IMR-90 (cell line): ENCODE results near the gene JADE2. TPM values are rescaled to one million over a fixed set of nuclear protein-coding genes. Genes with fewer than 3 reads are reported as not detected.

ENCODE experiments used
- ATAC-seq: fragments of 200-7000 bp; cut with Tn5 transposase; 2 replicates; pipeline ENCODE4 v1.9.1; 2020; ENCODE audit warnings: low read depth, mild to moderate bottlenecking, moderate library complexity
- BruUV-seq: library from RNA; stranded (reverse); fragments of 400-500 nt; replicated peaks from 2 replicates; lab custom pipeline; 2021; lab: Mats Ljungman, UMichigan
- CTCF ChIA-PET: fragments of 300-600 bp; formaldehyde crosslinking; extraction: SDS; loops from one replicate; lab custom pipeline; 2021; ENCODE audit warnings: antibody characterized with exemption; lab: Yijun Ruan, JAX
- POLR2A ChIA-PET: fragments of 300-600 bp; sonication (Branson Sonifier 250); formaldehyde crosslinking; loops from one replicate; lab custom pipeline; 2022; ENCODE audit warnings: antibody characterized with exemption; ENCODE audit not compliant: unreplicated experiment; lab: Charles Lee
- DNase-seq: peaks from one replicate; pipeline ENCODE4 v3.0.0; 2013
- H2AFZ ChIP-seq: replicated peaks from 2 replicates; pipeline ENCODE3; 2013; ENCODE audit warnings: low read length, mild to moderate bottlenecking; ENCODE audit not compliant: poor library complexity
- H2AK5ac ChIP-seq: 2 replicates; pipeline ENCODE4 v1.6.1; 2013; ENCODE audit warnings: low read depth, low read length, inconsistent platforms
- H2AK9ac ChIP-seq: replicated peaks from 2 replicates; pipeline ENCODE3; 2013; ENCODE audit warnings: mild to moderate bottlenecking, low read depth, low read length, moderate library complexity; ENCODE audit not compliant: poor library complexity
- H2BK120ac ChIP-seq: 2 replicates; pipeline ENCODE4 v1.6.1; 2013; ENCODE audit warnings: low read depth, low read length, inconsistent platforms
- H2BK15ac ChIP-seq: 3 replicates; pipeline ENCODE4 v1.6.1; 2013; ENCODE audit warnings: low read depth, low read length, inconsistent platforms
- H2BK20ac ChIP-seq: 2 replicates; pipeline ENCODE4 v1.6.1; 2013; ENCODE audit warnings: low read depth, mild to moderate bottlenecking, inconsistent platforms, low read length, moderate library complexity
- H2BK5ac ChIP-seq: 2 replicates; pipeline ENCODE4 v1.6.1; 2013; ENCODE audit warnings: mild to moderate bottlenecking, low read depth, low read length, inconsistent platforms; ENCODE audit not compliant: poor library complexity, severe bottlenecking
- H3K14ac ChIP-seq: replicated peaks from 2 replicates; pipeline ENCODE4 v1.6.1; 2013; ENCODE audit warnings: low read depth, low read length, inconsistent platforms
- H3K18ac ChIP-seq: 2 replicates; pipeline ENCODE4 v1.6.1; 2013; ENCODE audit warnings: low read depth, low read length, control low read depth
- H3K23ac ChIP-seq: 2 replicates; pipeline ENCODE4 v1.6.1; 2013; ENCODE audit warnings: low read depth, low read length, inconsistent platforms
- H3K27ac ChIP-seq: 2 replicates; pipeline ENCODE4 v1.5.1; 2013; ENCODE audit warnings: mild to moderate bottlenecking, control low read depth, low read length; ENCODE audit not compliant: insufficient read depth
- H3K27me3 ChIP-seq: 2 replicates; pipeline ENCODE4 v1.6.1; 2013; ENCODE audit warnings: low read length; ENCODE audit not compliant: control insufficient read depth, insufficient read depth
- H3K36me3 ChIP-seq: 2 replicates; pipeline ENCODE4 v1.6.1; 2013; ENCODE audit warnings: low read length, mixed read lengths; ENCODE audit not compliant: control insufficient read depth, insufficient read depth
- H3K4ac ChIP-seq: 2 replicates; pipeline ENCODE4 v1.6.1; 2013; ENCODE audit warnings: low read depth, low read length, inconsistent platforms
- H3K4me1 ChIP-seq: 2 replicates; pipeline ENCODE4 v1.6.1; 2013; ENCODE audit warnings: low read length, mixed read lengths; ENCODE audit not compliant: control insufficient read depth, insufficient read depth
- H3K4me2 ChIP-seq: 2 replicates; pipeline ENCODE4 v1.6.1; 2013; ENCODE audit warnings: low read depth, mild to moderate bottlenecking, control low read depth, low read length, moderate library complexity
- H3K4me3 ChIP-seq: 2 replicates; pipeline ENCODE4 v1.5.1; 2013; ENCODE audit warnings: low read depth, mild to moderate bottlenecking, control low read depth, low read length, moderate library complexity; ENCODE audit not compliant: insufficient read depth
- H3K56ac ChIP-seq: 2 replicates; pipeline ENCODE4 v1.6.1; 2013; ENCODE audit warnings: low read length, inconsistent platforms; ENCODE audit not compliant: insufficient read depth; ENCODE audit errors: extremely low read depth
- H3K79me1 ChIP-seq, 2 experiments: 2 replicates each; pipeline ENCODE4 v1.6.1; 2013; ENCODE audit warnings: low read length in 2 of 2, inconsistent platforms in 1 of 2, low read depth in 1 of 2
- H3K9ac ChIP-seq: 2 replicates; pipeline ENCODE4 v1.6.1; 2013; ENCODE audit warnings: low read depth, low read length, control low read depth
- H3K9me1 ChIP-seq: 2 replicates; pipeline ENCODE4 v1.6.1; 2013; ENCODE audit warnings: low read length, inconsistent platforms; ENCODE audit not compliant: insufficient read depth
- H3K9me3 ChIP-seq: 2 replicates; pipeline ENCODE4 v1.6.1; 2013; ENCODE audit warnings: low read length; ENCODE audit not compliant: control insufficient read depth, insufficient read depth
- H4K20me1 ChIP-seq: 2 replicates; pipeline ENCODE4 v1.6.1; 2013; ENCODE audit warnings: low read length, inconsistent platforms; ENCODE audit not compliant: insufficient read depth
- H4K5ac ChIP-seq: 2 replicates; pipeline ENCODE4 v1.6.1; 2013; ENCODE audit warnings: mild to moderate bottlenecking, low read depth, low read length, control low read depth
- H4K8ac ChIP-seq, 2 experiments: 2 replicates each; pipeline ENCODE4 v1.6.1; 2013; ENCODE audit warnings: low read depth in 2 of 2, low read length in 2 of 2, control low read depth in 1 of 2, inconsistent platforms in 1 of 2
- H4K91ac ChIP-seq: 2 replicates; pipeline ENCODE4 v1.6.1; 2013; ENCODE audit warnings: low read depth, low read length, inconsistent platforms; ENCODE audit not compliant: insufficient read depth
- BHLHE40 ChIP-seq: fragments of 150-350 bp; IDR thresholded peaks from 2 replicates; pipeline ENCODE4 v1.6.1; 2016; ENCODE audit warnings: mild to moderate bottlenecking, low read depth, low read length
- CHD1 ChIP-seq: IDR thresholded peaks from 2 replicates; pipeline ENCODE4 v1.6.1; 2012; ENCODE audit warnings: low read depth, low read length, improper control_type of control experiment
- CTCF ChIP-seq: conservative IDR thresholded peaks from 2 replicates; pipeline ENCODE4 v1.5.1; 2012; ENCODE audit warnings: mild to moderate bottlenecking, low read depth, low read length, improper control_type of control experiment
- ELK1 ChIP-seq: fragments of 150-350 bp; IDR thresholded peaks from 2 replicates; pipeline ENCODE4 v1.6.1; 2016; ENCODE audit warnings: low read depth, mild to moderate bottlenecking, low read length, moderate library complexity, borderline replicate concordance
- FOS ChIP-seq: fragments of 150-350 bp; IDR thresholded peaks from 2 replicates; pipeline ENCODE4 v1.6.1; 2016; ENCODE audit warnings: low read depth, low read length
- MAFK ChIP-seq: IDR thresholded peaks from 2 replicates; pipeline ENCODE4 v1.6.1; 2012; ENCODE audit warnings: low read depth, low read length, improper control_type of control experiment
- MXI1 ChIP-seq: IDR thresholded peaks from 2 replicates; pipeline ENCODE4 v1.6.1; 2012; ENCODE audit warnings: low read depth, mild to moderate bottlenecking, low read length, moderate library complexity, borderline replicate concordance
- NFE2L2 ChIP-seq: fragments of 150-350 bp; IDR thresholded peaks from 2 replicates; pipeline ENCODE4 v1.6.1; 2016; ENCODE audit warnings: low read depth, mild to moderate bottlenecking, low read length
- POLR2A ChIP-seq: IDR thresholded peaks from 2 replicates; pipeline ENCODE4 v1.6.1; 2012; ENCODE audit warnings: mild to moderate bottlenecking, low read depth, low read length
- RAD21 ChIP-seq: IDR thresholded peaks from 2 replicates; pipeline ENCODE4 v1.6.1; 2012; ENCODE audit warnings: low read length, improper control_type of control experiment
- RCOR1 ChIP-seq: IDR thresholded peaks from 2 replicates; pipeline ENCODE4 v1.6.1; 2012; ENCODE audit warnings: mild to moderate bottlenecking, low read length, improper control_type of control experiment; ENCODE audit not compliant: insufficient replicate concordance
- RFX5 ChIP-seq: IDR thresholded peaks from 2 replicates; pipeline ENCODE4 v1.8.0; 2012; ENCODE audit warnings: low read depth, mild to moderate bottlenecking, low read length, moderate library complexity
- SMC3 ChIP-seq: fragments of 150-350 bp; IDR thresholded peaks from 2 replicates; pipeline ENCODE4 v1.6.1; 2016; ENCODE audit warnings: low read depth, mild to moderate bottlenecking, antibody characterized with exemption, low read length, moderate library complexity
- WGBS, 2 experiments: methylation state at CpG; one replicate each; pipeline versions ENCODE4 v1.1.5 to v1.1.7; 2013; ENCODE audit warnings: missing lambda C conversion rate in 2 of 2; ENCODE audit not compliant: insufficient read length in 1 of 2; ENCODE audit errors: extremely low coverage in 2 of 2; 5-methylcytosine and 5-hydroxymethylcytosine counted together
- dilution Hi-C: fragments of 300-500 bp; cut with HindIII; formaldehyde crosslinking; loops from one replicate; pipeline ENCODE4 v1.14.3; 2018; ENCODE audit warnings: low sequenced_read_pairs; ENCODE audit not compliant: unreplicated experiment
- in situ Hi-C: fragments of 300-500 bp; cut with MboI; formaldehyde crosslinking; loops from 3 replicates; pipeline ENCODE4 v1.14.3; 2019; ENCODE audit warnings: low sequenced_read_pairs, inconsistent platforms, mixed read lengths
- intact Hi-C: fragments of 100-400 bp; cut with micrococcal nuclease; formaldehyde crosslinking; loops from 2 replicates; pipeline ENCODE4 v1.10.0; 2022
- polyA plus RNA-seq, 3 experiments: library from polyadenylated mRNA; depleted of rRNA; stranded (reverse); fragments of >200 nt; gene quantifications; 2 replicates each; pipeline ENCODE4 v1.2.3, GENCODE V29; 2012; ENCODE audit warnings: low replicate concordance in 1 of 3
- total RNA-seq: library from RNA; depleted of rRNA; stranded (reverse); fragments of >200 nt; gene quantifications from 2 replicates; pipeline ENCODE4 v1.2.3, GENCODE V29; 2012

JADE2 gene
- total and polyA plus RNA-seq, 2 of the 4 experiments (the other 2 are of a cell fraction) = 13.3 to 14.9 TPM

- peaks cover 13% of the 10 kb centered on the region for H3K4me1 ChIP-seq
- no peak overlapping the region for H4K5ac ChIP-seq
- no peak overlapping the region for H2BK20ac ChIP-seq
- peaks cover 23% of the 10 kb centered on the region for H3K9me1 ChIP-seq
- in situ Hi-C loops (no loop called here), intact Hi-C loops (no loop called here), dilution Hi-C loops (no loop called here)
- H2AFZ ChIP-seq = no peak overlapping the region
- peaks cover 6% of the 10 kb centered on the region for H4K20me1 ChIP-seq
- POLR2A ChIA-PET = no interaction called here
- H3K23ac ChIP-seq = no peak overlapping the region
- H2BK15ac ChIP-seq = no peak overlapping the region
- no peak overlapping the region for H3K27ac ChIP-seq
- WGBS, 2 experiments = 100% methylated on average over 1 of the region's 7 CpGs; no CpG with 5 or more reads in 1 of the 2 experiments
- H3K9ac ChIP-seq = no peak overlapping the region
- no peak overlapping the region for H4K8ac ChIP-seq
- no TSS peak for BruUV-seq
- no peaks in the 10 kb centered on the region for H3K27me3 ChIP-seq
- CTCF ChIA-PET = no interaction called here
- ATAC-seq (no peak), DNase-seq (no peak)
- H2AK5ac ChIP-seq = no peak overlapping the region
- no peak overlapping the region for H3K56ac ChIP-seq
- H2BK120ac ChIP-seq = no peak overlapping the region
- no peak overlapping the region for H2BK5ac ChIP-seq
- no peak overlapping the region for H3K4me3 ChIP-seq
- no peak overlapping the region for H2AK9ac ChIP-seq
- no peak overlapping the region for H3K4me2 ChIP-seq
- H3K14ac ChIP-seq = no peak overlapping the region
- H3K9me3 ChIP-seq = no peaks in the 10 kb centered on the region
- no peak overlapping the region for H3K18ac ChIP-seq
- no peak overlapping the region for H4K91ac ChIP-seq
- peaks cover 11 to 33% of the 10 kb centered on the region in 2 experiments for H3K79me1 ChIP-seq
- TF ChIP-seq NFE2L2 (no peak), MXI1 (no peak), ELK1 (no peak), RAD21 (no peak), SMC3 (no peak), RFX5 (no peak), MAFK (no peak), BHLHE40 (no peak), FOS (no peak), CTCF (no peak), CHD1 (no peak), POLR2A (no peak), RCOR1 (no peak)
- no peak overlapping the region for H3K4ac ChIP-seq
- peaks cover 76% of the 10 kb centered on the region for H3K36me3 ChIP-seq
These were observed 37.8 kb downstream of the JADE2 start for GRCh38 chr5:134563221-134563620.
